SK-N-SH (cell line): ENCODE measurements around the gene CCDC102B. TPM values are rescaled to one million over a fixed set of nuclear protein-coding genes. Genes with fewer than 3 reads are reported as not detected.

ENCODE experiments used
- CTCF ChIA-PET: fragments of 300-600, 350-600 bp; formaldehyde crosslinking; extraction: SDS; loops from one replicate; lab custom pipeline; 2021; lab: Yijun Ruan, JAX
- POLR2A ChIA-PET: fragments of 350-600 bp; sonication (Branson Sonifier 250); formaldehyde crosslinking; extraction: SDS; loops from one replicate; lab custom pipeline; 2020; ENCODE audit warnings: antibody characterized with exemption, inconsistent platforms; lab: Yijun Ruan, JAX
- DNase-seq: peaks from one replicate; pipeline ENCODE4 v3.0.0; 2012
- H2AFZ ChIP-seq: fragments of 200-600 bp; sonication (generic); 2 replicates; pipeline ENCODE4 v1.8.1; 2016; ENCODE audit warnings: antibody characterized with exemption, mild to moderate bottlenecking, low read depth
- H3F3A ChIP-seq: fragments of 200-600 bp; sonication (generic); replicated peaks from 2 replicates; pipeline ENCODE3; 2016; ENCODE audit warnings: antibody characterized with exemption, mild to moderate bottlenecking; ENCODE audit not compliant: insufficient read depth
- H3K27ac ChIP-seq, 2 experiments: fragments of 200-500 bp in 1 of 2; fragments of 200-600 bp in 1 of 2; sonication (Bioruptor generic) in 1 of 2; sonication (generic), shearing (Covaris generic) in 1 of 2; 2 replicates each; pipeline versions ENCODE4 v1.5.1 to v1.6.1; 2014 to 2016; ENCODE audit warnings: low read depth in 2 of 2, inconsistent platforms in 1 of 2, low read length in 1 of 2, mild to moderate bottlenecking in 1 of 2, mixed read lengths in 1 of 2
- H3K27me3 ChIP-seq: fragments of 200-600 bp; sonication (generic), shearing (Covaris generic); 2 replicates; pipeline ENCODE4 v1.6.1; 2016; ENCODE audit warnings: mixed run types; ENCODE audit not compliant: insufficient read depth
- H3K36me3 ChIP-seq, 2 experiments: fragments of 200-500 bp in 1 of 2; fragments of 200-600 bp in 1 of 2; sonication (Bioruptor generic) in 1 of 2; sonication (generic) in 1 of 2; replicated peaks in 1 of 2; 2 replicates each; pipeline versions ENCODE3 to v1.5.1; 2014 to 2016; ENCODE audit warnings: low read length in 1 of 2, mild to moderate bottlenecking in 1 of 2; ENCODE audit not compliant: insufficient read depth in 2 of 2, control insufficient read depth in 1 of 2
- H3K4me1 ChIP-seq, 2 experiments: fragments of 200-500 bp in 1 of 2; fragments of 200-600 bp in 1 of 2; sonication (Bioruptor generic) in 1 of 2; sonication (generic), shearing (Covaris generic) in 1 of 2; 2 replicates each; pipeline versions ENCODE4 v1.5.1 to v1.6.1; 2014 to 2016; ENCODE audit warnings: low read depth in 1 of 2, low read length in 1 of 2, mixed run types in 1 of 2; ENCODE audit not compliant: insufficient read depth in 2 of 2, control insufficient read depth in 1 of 2
- H3K4me2 ChIP-seq: fragments of 200-600 bp; sonication (generic), shearing (Covaris generic); 2 replicates; pipeline ENCODE4 v1.6.1; 2017; ENCODE audit warnings: mixed run types
- H3K4me3 ChIP-seq, 2 experiments: fragments of 200-500 bp in 1 of 2; fragments of 200-600 bp in 1 of 2; sonication (Bioruptor generic) in 1 of 2; sonication (generic), shearing (Covaris generic) in 1 of 2; 2 replicates each; pipeline versions ENCODE4 v1.5.1 to v1.8.1; 2014 to 2016; ENCODE audit warnings: low read depth in 2 of 2, inconsistent platforms in 1 of 2, low read length in 1 of 2, mild to moderate bottlenecking in 1 of 2, mixed read lengths in 1 of 2, moderate library complexity in 1 of 2
- H3K79me2 ChIP-seq: fragments of 200-600 bp; sonication (generic); 2 replicates; pipeline ENCODE4 v1.8.1; 2017; ENCODE audit warnings: mild to moderate bottlenecking; ENCODE audit not compliant: insufficient read depth
- H3K9ac ChIP-seq: fragments of 200-600 bp; sonication (generic); 2 replicates; pipeline ENCODE4 v1.6.1; 2017; ENCODE audit warnings: mixed run types
- H3K9me2 ChIP-seq: fragments of 200-600 bp; sonication (generic); 2 replicates; pipeline ENCODE4 v1.6.1; 2017; ENCODE audit warnings: mixed run types
- H3K9me3 ChIP-seq: fragments of 200-600 bp; sonication (generic); 2 replicates; pipeline ENCODE4 v1.6.1; 2017; ENCODE audit warnings: mixed run types, mild to moderate bottlenecking, moderate library complexity
- H4K20me1 ChIP-seq: fragments of 200-600 bp; sonication (generic); 2 replicates; pipeline ENCODE4 v1.6.1; 2017; ENCODE audit warnings: mild to moderate bottlenecking, mixed run types; ENCODE audit not compliant: insufficient read depth
- GATA2 ChIP-seq: sonication (generic); formaldehyde crosslinking; IDR thresholded peaks from 2 replicates; pipeline ENCODE4 v1.5.0; 2020; ENCODE audit warnings: mild to moderate bottlenecking, missing genetic modification reagents
- JUND ChIP-seq: IDR thresholded peaks from 2 replicates; pipeline ENCODE4 v1.4.0; 2012
- MEF2A ChIP-seq: IDR thresholded peaks from 2 replicates; pipeline ENCODE4 v1.4.0; 2012; ENCODE audit warnings: low read depth, borderline replicate concordance
- MXI1 ChIP-seq: IDR thresholded peaks from 2 replicates; pipeline ENCODE4 v1.6.1; 2012; ENCODE audit warnings: mild to moderate bottlenecking, low read depth, low read length, improper control_type of control experiment
- NFIC ChIP-seq: IDR thresholded peaks from 2 replicates; pipeline ENCODE4 v1.4.0; 2012; ENCODE audit warnings: borderline replicate concordance
- NRF1 ChIP-seq: IDR thresholded peaks from 2 replicates; pipeline ENCODE4 v1.6.1; 2012; ENCODE audit warnings: low read depth, mild to moderate bottlenecking, low read length
- POLR2AphosphoS5 ChIP-seq: IDR thresholded peaks from 2 replicates; pipeline ENCODE4 v1.6.1; 2012; ENCODE audit warnings: low read depth, low read length
- RCOR1 ChIP-seq: fragments of 150-350 bp; IDR thresholded peaks from 2 replicates; pipeline ENCODE4 v1.6.1; 2017; ENCODE audit warnings: antibody characterized with exemption, low read length
- RFX5 ChIP-seq: IDR thresholded peaks from 2 replicates; pipeline ENCODE4 v1.6.1; 2012; ENCODE audit warnings: mild to moderate bottlenecking, improper control_type of control experiment, low read length
- RXRA ChIP-seq: IDR thresholded peaks from 2 replicates; pipeline ENCODE4 v1.4.0; 2012; ENCODE audit warnings: low read depth, mild to moderate bottlenecking, borderline replicate concordance
- SIN3A ChIP-seq: IDR thresholded peaks from 2 replicates; pipeline ENCODE4 v1.6.1; 2012; ENCODE audit warnings: low read depth, mild to moderate bottlenecking, low read length, moderate library complexity, borderline replicate concordance
- TEAD4 ChIP-seq: IDR thresholded peaks from 2 replicates; pipeline ENCODE4 v1.4.0; 2012; ENCODE audit warnings: mild to moderate bottlenecking, borderline replicate concordance; ENCODE audit not compliant: insufficient read depth
- YY1 ChIP-seq: IDR thresholded peaks from 2 replicates; pipeline ENCODE4 v1.4.0; 2012; ENCODE audit warnings: low read depth, mild to moderate bottlenecking
- WGBS: methylation state at CpG from one replicate; pipeline ENCODE4 v1.1.6; 2017; ENCODE audit warnings: low lambda C conversion rate; 5-methylcytosine and 5-hydroxymethylcytosine counted together
- polyA plus RNA-seq, 3 experiments: library from polyadenylated mRNA; depleted of rRNA; stranded (reverse); fragments of >200 nt; gene quantifications; 2 replicates each; pipeline ENCODE4 v1.2.3, GENCODE V29; 2012
- TF ChIP-seq, protein P1 (sequence below): IDR thresholded peaks from 2 replicates; pipeline ENCODE4; 2012
- TF ChIP-seq, protein P2 (sequence below): IDR thresholded peaks from 2 replicates; pipeline ENCODE4 v1.4.0; 2012; ENCODE audit warnings: low read depth, borderline replicate concordance
- TF ChIP-seq, protein P3 (sequence below): fragments of 200-600 bp; sonication (generic); IDR thresholded peaks from 2 replicates; pipeline ENCODE4 v1.6.1; 2017; ENCODE audit warnings: antibody characterized with exemption, mild to moderate bottlenecking, moderate library complexity

The CCDC102B gene
- polyA plus RNA-seq, 1 of the 3 experiments (the other 2 are of a cell fraction) = 2.0 TPM

DNA sequence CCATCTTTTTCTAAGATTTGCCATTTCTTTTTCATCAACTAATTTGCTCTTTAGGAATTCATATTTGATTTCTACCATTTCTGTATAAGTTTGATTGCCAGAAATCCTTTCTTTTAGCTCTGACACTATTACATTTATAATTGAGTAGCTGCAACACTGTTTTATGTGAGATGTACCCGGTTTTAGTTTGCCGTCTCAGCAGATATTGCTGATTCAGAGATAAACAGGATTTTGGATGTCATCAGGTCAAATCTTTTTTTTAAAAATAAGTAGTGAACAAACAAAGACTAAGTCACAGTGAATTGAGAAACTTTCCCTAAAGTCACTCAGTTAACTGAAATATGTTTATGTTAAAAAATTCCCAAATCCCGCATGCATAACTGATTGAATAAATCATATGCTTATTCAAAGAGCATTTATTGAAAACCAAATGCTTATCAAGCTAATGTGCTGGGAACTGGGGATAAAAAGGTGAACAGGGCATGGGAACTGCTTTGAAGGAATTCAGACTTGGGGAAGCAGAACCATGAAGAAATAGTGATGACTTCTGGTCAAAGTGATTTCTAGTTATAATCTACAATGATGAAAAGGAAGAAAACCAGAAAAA lies 19.5 kb upstream of the CCDC102B start:
- Histone ChIP-seq H3K9me3 (no peaks in the 10 kb centered on the region), H3F3A (no peaks in the 10 kb centered on the region), H3K27me3 (no peaks in the 10 kb centered on the region), H3K27ac (no peak overlapping the region), H3K36me3 (no peaks in the 10 kb centered on the region), H2AFZ (no peak overlapping the region), H3K79me2 (no peaks in the 10 kb centered on the region), H3K4me2 (no peak overlapping the region), H3K9ac (no peak overlapping the region), H3K4me3 (no peak overlapping the region), H3K4me1 (no peaks in the 10 kb centered on the region), H4K20me1 (no peaks in the 10 kb centered on the region), H3K9me2 (no peaks in the 10 kb centered on the region)
- WGBS = 95% methylated on average over 3 of the region's 3 CpGs
- DNase-seq = no peak
- TF ChIP-seq POLR2AphosphoS5 (no peak), RXRA (no peak), YY1 (no peak), NRF1 (no peak), NFIC (no peak), JUND (no peak), RFX5 (no peak), TEAD4 (no peak), GATA2 (CRISPR knock-in tag) (no peak), MXI1 (no peak), RCOR1 (no peak), SIN3A (no peak), MEF2A (no peak)
- TF ChIP-seq, protein P1, sequence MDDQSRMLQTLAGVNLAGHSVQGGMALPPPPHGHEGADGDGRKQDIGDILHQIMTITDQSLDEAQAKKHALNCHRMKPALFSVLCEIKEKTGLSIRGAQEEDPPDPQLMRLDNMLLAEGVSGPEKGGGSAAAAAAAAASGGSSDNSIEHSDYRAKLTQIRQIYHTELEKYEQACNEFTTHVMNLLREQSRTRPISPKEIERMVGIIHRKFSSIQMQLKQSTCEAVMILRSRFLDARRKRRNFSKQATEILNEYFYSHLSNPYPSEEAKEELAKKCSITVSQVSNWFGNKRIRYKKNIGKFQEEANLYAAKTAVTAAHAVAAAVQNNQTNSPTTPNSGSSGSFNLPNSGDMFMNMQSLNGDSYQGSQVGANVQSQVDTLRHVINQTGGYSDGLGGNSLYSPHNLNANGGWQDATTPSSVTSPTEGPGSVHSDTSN = no peak
- TF ChIP-seq, protein P2, sequence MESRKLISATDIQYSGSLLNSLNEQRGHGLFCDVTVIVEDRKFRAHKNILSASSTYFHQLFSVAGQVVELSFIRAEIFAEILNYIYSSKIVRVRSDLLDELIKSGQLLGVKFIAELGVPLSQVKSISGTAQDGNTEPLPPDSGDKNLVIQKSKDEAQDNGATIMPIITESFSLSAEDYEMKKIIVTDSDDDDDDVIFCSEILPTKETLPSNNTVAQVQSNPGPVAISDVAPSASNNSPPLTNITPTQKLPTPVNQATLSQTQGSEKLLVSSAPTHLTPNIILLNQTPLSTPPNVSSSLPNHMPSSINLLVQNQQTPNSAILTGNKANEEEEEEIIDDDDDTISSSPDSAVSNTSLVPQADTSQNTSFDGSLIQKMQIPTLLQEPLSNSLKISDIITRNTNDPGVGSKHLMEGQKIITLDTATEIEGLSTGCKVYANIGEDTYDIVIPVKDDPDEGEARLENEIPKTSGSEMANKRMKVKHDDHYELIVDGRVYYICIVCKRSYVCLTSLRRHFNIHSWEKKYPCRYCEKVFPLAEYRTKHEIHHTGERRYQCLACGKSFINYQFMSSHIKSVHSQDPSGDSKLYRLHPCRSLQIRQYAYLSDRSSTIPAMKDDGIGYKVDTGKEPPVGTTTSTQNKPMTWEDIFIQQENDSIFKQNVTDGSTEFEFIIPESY = no peak
- TF ChIP-seq, protein P3, sequence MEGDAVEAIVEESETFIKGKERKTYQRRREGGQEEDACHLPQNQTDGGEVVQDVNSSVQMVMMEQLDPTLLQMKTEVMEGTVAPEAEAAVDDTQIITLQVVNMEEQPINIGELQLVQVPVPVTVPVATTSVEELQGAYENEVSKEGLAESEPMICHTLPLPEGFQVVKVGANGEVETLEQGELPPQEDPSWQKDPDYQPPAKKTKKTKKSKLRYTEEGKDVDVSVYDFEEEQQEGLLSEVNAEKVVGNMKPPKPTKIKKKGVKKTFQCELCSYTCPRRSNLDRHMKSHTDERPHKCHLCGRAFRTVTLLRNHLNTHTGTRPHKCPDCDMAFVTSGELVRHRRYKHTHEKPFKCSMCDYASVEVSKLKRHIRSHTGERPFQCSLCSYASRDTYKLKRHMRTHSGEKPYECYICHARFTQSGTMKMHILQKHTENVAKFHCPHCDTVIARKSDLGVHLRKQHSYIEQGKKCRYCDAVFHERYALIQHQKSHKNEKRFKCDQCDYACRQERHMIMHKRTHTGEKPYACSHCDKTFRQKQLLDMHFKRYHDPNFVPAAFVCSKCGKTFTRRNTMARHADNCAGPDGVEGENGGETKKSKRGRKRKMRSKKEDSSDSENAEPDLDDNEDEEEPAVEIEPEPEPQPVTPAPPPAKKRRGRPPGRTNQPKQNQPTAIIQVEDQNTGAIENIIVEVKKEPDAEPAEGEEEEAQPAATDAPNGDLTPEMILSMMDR = no peak
- CTCF ChIA-PET = no interaction called here
- POLR2A ChIA-PET = no interaction called here
